Brain microvascular endothelial cell (primary cell): ENCODE measurements around the gene TOMM20L.

Experiments used
- DNase-seq: peaks from one replicate; pipeline ENCODE4 v3.0.0-alpha.2; 2020
- H3K27ac ChIP-seq: fragments of 250-450 bp; sonication (Bioruptor Pico); 2 replicates; pipeline ENCODE4 v1.5.1; 2020; ENCODE audit warnings: mild to moderate bottlenecking, moderate library complexity
- H3K27me3 ChIP-seq: fragments of 250-450 bp; sonication (Bioruptor Pico); replicated peaks from 2 replicates; pipeline ENCODE4 v1.5.1; 2020; ENCODE audit warnings: mild to moderate bottlenecking
- H3K36me3 ChIP-seq: fragments of 250-450 bp; sonication (Bioruptor Pico); replicated peaks from 2 replicates; pipeline ENCODE4 v1.5.1; 2020; ENCODE audit warnings: mild to moderate bottlenecking
- H3K4me3 ChIP-seq: 2 replicates; pipeline ENCODE4 v1.5.1; 2011; ENCODE audit warnings: low read depth, mild to moderate bottlenecking, control low read depth, low read length, moderate library complexity
- CTCF ChIP-seq: IDR thresholded peaks from 2 replicates; pipeline ENCODE4 v1.5.1; 2011; ENCODE audit warnings: low read depth, mild to moderate bottlenecking, moderate library complexity, low read length, control low read depth, inconsistent platforms; ENCODE audit errors: missing control alignments
- in situ Hi-C: cut with HindIII; loops from 2 replicates; pipeline ENCODE4 v1.10.0; 2017; ENCODE audit warnings: low sequenced_read_pairs, low pct_ligation_motif_present

Gene TOMM20L

GRCh38 chr14:58397156-58397555 is 1.4 kb downstream of the TOMM20L start:
- Histone ChIP-seq H3K36me3 (no peaks in the 10 kb centered on the region), H3K27ac (no peak overlapping the region), H3K4me3 (no peak overlapping the region), H3K27me3 (no peaks in the 10 kb centered on the region)
- in situ Hi-C loops, result no loop called here
- no peak for TF ChIP-seq CTCF
- no peak for DNase-seq

GRCh38 chr14:58398495-58398894 is 2.8 kb downstream of the TOMM20L start:
- DNase-seq, result no peak
- Histone ChIP-seq H3K27ac (no peak overlapping the region), H3K4me3 (no peak overlapping the region), H3K36me3 (no peaks in the 10 kb centered on the region), H3K27me3 (no peaks in the 10 kb centered on the region)
- no peak for TF ChIP-seq CTCF
- in situ Hi-C loops, result no loop called here

DNA sequence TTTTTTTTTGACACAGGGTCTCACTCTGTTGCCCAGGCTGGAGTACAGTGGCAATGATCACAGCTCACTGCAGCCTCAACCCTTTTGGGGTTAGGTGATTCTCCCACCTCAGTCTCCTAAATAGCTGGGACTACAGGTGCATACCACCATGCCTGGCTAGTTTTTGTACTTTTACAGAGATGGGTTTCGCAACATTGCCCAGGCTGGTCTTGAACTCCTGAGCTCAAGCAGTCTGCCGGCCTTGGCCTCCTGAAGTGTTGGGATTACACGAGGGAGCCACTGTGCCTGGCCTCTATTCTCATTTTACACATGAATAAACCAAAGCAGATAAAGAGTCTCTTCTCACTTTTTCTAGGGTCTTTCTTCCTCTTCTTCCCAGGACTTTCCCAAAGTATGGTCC is 3.2 kb downstream of the TOMM20L start:
- no peak overlapping the region for H3K27ac ChIP-seq
- H3K27me3 ChIP-seq, result no peaks in the 10 kb centered on the region
- no peak for DNase-seq
- H3K4me3 ChIP-seq, result no peak overlapping the region
- no peak for TF ChIP-seq CTCF
- in situ Hi-C loops, result no loop called here
- no peaks in the 10 kb centered on the region for H3K36me3 ChIP-seq

DNA sequence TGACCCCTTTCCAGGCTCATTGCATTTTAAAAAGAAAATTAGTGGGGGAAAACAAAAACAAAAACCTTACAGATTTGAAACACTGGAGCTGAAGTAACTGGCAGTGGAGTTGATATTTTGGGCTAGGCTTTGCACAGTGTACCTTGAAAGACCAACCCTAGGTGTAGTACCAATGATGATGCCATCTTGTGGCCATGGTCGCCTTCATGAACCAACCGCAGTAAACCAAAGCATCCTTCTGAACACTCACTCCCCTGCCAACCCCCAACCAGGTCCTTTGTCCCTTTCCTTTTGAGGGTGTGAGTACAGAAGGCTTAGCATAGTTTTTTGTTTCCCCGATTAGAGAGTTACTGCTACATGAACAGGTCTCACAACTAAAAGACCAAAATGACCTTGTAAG is 5.9 kb downstream of the TOMM20L start:
- no peaks in the 10 kb centered on the region for H3K27me3 ChIP-seq
- H3K36me3 ChIP-seq, result no peaks in the 10 kb centered on the region
- TF ChIP-seq CTCF, result peak; percentile 12
- in situ Hi-C loops, result no loop called here
- DNase-seq, result no peak
- H3K4me3 ChIP-seq, result no peak overlapping the region
- no peak overlapping the region for H3K27ac ChIP-seq

GRCh38 chr14:58408681-58409215 is 13.0 kb downstream of the TOMM20L start:
- H3K36me3 ChIP-seq, result peaks cover 29% of the 10 kb centered on the region
- no peak for TF ChIP-seq CTCF
- H3K27me3 ChIP-seq, result no peaks in the 10 kb centered on the region
- H3K27ac ChIP-seq, result no peak overlapping the region
- DNase-seq, result no peak
- in situ Hi-C loops, result no loop called here
- no peak overlapping the region for H3K4me3 ChIP-seq

GRCh38 chr14:58414845-58415244 is 19.1 kb downstream of the TOMM20L start:
- Histone ChIP-seq H3K27me3 (no peaks in the 10 kb centered on the region), H3K36me3 (peaks cover 30% of the 10 kb centered on the region), H3K4me3 (no peak overlapping the region), H3K27ac (no peak overlapping the region)
- no peak for DNase-seq
- in situ Hi-C loops, result no loop called here
- no peak for TF ChIP-seq CTCF
